Measurements from ENCODE around the gene GAPT. TPM values are rescaled to one million over a fixed set of nuclear protein-coding genes. Genes with fewer than 3 reads are reported as not detected.
"Not testable (repeated sequence)": the region's sequence is repeated elsewhere in the genome, so short reads cannot be mapped to it uniquely, and the experiment has no call there.

Gene GAPT
- total and polyA plus RNA-seq, 5 experiments from 2014 or later: 0.13 to 2.0 (median 0.43) TPM

GRCh38 chr5:58530942-58531490, 39.8 kb downstream of the GAPT start:
- H3K4me1 Mint-ChIP-seq: no peaks in the 10 kb centered on the region
- DNase-seq: no peak
- H3K9me3 Mint-ChIP-seq: peaks cover 8 to 37% (median 17%) of the 10 kb centered on the region in 9 donors
- peaks cover 0 to 3% (median 0%) of the 10 kb centered on the region in 5 donors for H3K27me3 Mint-ChIP-seq
- H3K36me3 Mint-ChIP-seq: peaks cover 0 to 20% (median 0%) of the 10 kb centered on the region in 3 donors
- ATAC-seq: no peak
- no peak overlapping the region for H3K27ac Mint-ChIP-seq
- POLR2A ChIA-PET: no interaction called here
- H3K4me3 Mint-ChIP-seq: no peak overlapping the region

- DNase-seq, POLR2A ChIA-PET, ATAC-seq, H3K36me3 Mint-ChIP-seq, H3K4me3 Mint-ChIP-seq, H3K27ac Mint-ChIP-seq: not testable (repeated sequence)
- H3K9me3 Mint-ChIP-seq: peaks cover 0 to 36% (median 17%) of the 10 kb centered on the region in 9 donors
- H3K4me1 Mint-ChIP-seq: peaks cover 0 to 34% (median 0%) of the 10 kb centered on the region in 4 donors
- peaks cover 0 to 17% (median 3%) of the 10 kb centered on the region in 5 donors for H3K27me3 Mint-ChIP-seq
These were observed 50.7 kb downstream of the GAPT start for GRCh38 chr5:58541935-58542334.

GRCh38 chr5:58542709-58543108, 51.5 kb downstream of the GAPT start:
- Mint-ChIP-seq H3K27ac (no peak overlapping the region), H3K9me3 (peaks cover 0 to 35% (median 16%) of the 10 kb centered on the region in 9 donors), H3K4me3 (no peak overlapping the region), H3K27me3 (peaks cover 0 to 17% (median 3%) of the 10 kb centered on the region in 5 donors), H3K36me3 (no peaks in the 10 kb centered on the region), H3K4me1 (peaks cover 0 to 34% (median 0%) of the 10 kb centered on the region in 4 donors)
- ATAC-seq (no peak), DNase-seq (no peak)
- POLR2A ChIA-PET: no interaction called here

- DNase-seq: no peak
- Mint-ChIP-seq H3K27ac (no peak overlapping the region), H3K4me3 (no peak overlapping the region), H3K27me3 (peaks cover 0 to 16% (median 3%) of the 10 kb centered on the region in 5 donors), H3K4me1 (peaks cover 0 to 30% (median 0%) of the 10 kb centered on the region in 4 donors), H3K36me3 (no peaks in the 10 kb centered on the region), H3K9me3 (peaks cover 0 to 27% (median 10%) of the 10 kb centered on the region in 9 donors)
- POLR2A ChIA-PET: no interaction called here
- ATAC-seq: no peak
These were observed 52.5 kb downstream of the GAPT start for GRCh38 chr5:58543723-58544122.

GRCh38 chr5:58544195-58544594, 53.0 kb downstream of the GAPT start:
- H3K9me3 Mint-ChIP-seq: peaks cover 0 to 22% (median 8%) of the 10 kb centered on the region in 9 donors
- no peaks in the 10 kb centered on the region for H3K36me3 Mint-ChIP-seq
- DNase-seq: no peak
- POLR2A ChIA-PET: no interaction called here
- no peak overlapping the region for H3K4me3 Mint-ChIP-seq
- no peak overlapping the region for H3K27ac Mint-ChIP-seq
- peaks cover 0 to 12% (median 3%) of the 10 kb centered on the region in 5 donors for H3K27me3 Mint-ChIP-seq
- peaks cover 0 to 30% (median 0%) of the 10 kb centered on the region in 4 donors for H3K4me1 Mint-ChIP-seq
- ATAC-seq: no peak

- ATAC-seq (no peak), DNase-seq (no peak)
- peaks cover 0 to 8% (median 3%) of the 10 kb centered on the region in 5 donors for H3K27me3 Mint-ChIP-seq
- H3K9me3 Mint-ChIP-seq: peaks cover 0 to 18% (median 4%) of the 10 kb centered on the region in 9 donors
- H3K36me3 Mint-ChIP-seq: no peaks in the 10 kb centered on the region
- no peak overlapping the region for H3K27ac Mint-ChIP-seq
- peaks cover 0 to 30% (median 0%) of the 10 kb centered on the region in 4 donors for H3K4me1 Mint-ChIP-seq
- no peak overlapping the region for H3K4me3 Mint-ChIP-seq
- POLR2A ChIA-PET: no interaction called here
These were observed 53.7 kb downstream of the GAPT start for GRCh38 chr5:58544926-58545325.

GRCh38 chr5:58545912-58546311, 54.7 kb downstream of the GAPT start:
- POLR2A ChIA-PET: no interaction called here
- ATAC-seq: no peak
- no peak overlapping the region for H3K4me3 Mint-ChIP-seq

More at GRCh38 chr5:58545912-58546311, 54.7 kb downstream of the GAPT start:
- peak in 1 of 10 donors; percentile 2 for DNase-seq
- H3K36me3 Mint-ChIP-seq: no peaks in the 10 kb centered on the region
- peaks cover 0 to 30% (median 0%) of the 10 kb centered on the region in 4 donors for H3K4me1 Mint-ChIP-seq
- peaks cover 0 to 12% (median 4%) of the 10 kb centered on the region in 9 donors for H3K9me3 Mint-ChIP-seq
- no peak overlapping the region for H3K27ac Mint-ChIP-seq
- H3K27me3 Mint-ChIP-seq: peaks cover 0 to 8% (median 3%) of the 10 kb centered on the region in 5 donors

Small RNA genes lying within 50 kb of the gene (microRNA-seq; reads per million reads assigned to microRNA genes)
- not detected for gene MIR548AE2 (ENCODE audit: borderline microRNAs expressed)

Other genes with a start within 250 kb of the GAPT start
- gene PLK2, start 31.3 kb upstream of the GAPT start, total RNA-seq: 10 to 100 TPM in 1 of 2 experiments, 1 to 10 TPM in 1; 8.8 to 10.7 TPM
- gene PLK2, start 31.3 kb upstream of the GAPT start, polyA plus RNA-seq: 1 to 10 TPM in 1 of 3 donors, under 1 TPM in 2; 0.33 to 1.0 (median 0.96) TPM
- not detected for gene RAB3C, start 91.6 kb downstream of the GAPT start, total RNA-seq
- not detected for gene RAB3C, start 91.6 kb downstream of the GAPT start, polyA plus RNA-seq